IMR-90 (cell line): ENCODE data around the gene SOX8. TPM values are rescaled to one million over a fixed set of nuclear protein-coding genes. Genes with fewer than 3 reads are reported as not detected.

Experiments used
- ATAC-seq: fragments of 200-7000 bp; cut with Tn5 transposase; 2 replicates; pipeline ENCODE4 v1.9.1; 2020; ENCODE audit warnings: low read depth, mild to moderate bottlenecking, moderate library complexity
- BruUV-seq: library from RNA; stranded (reverse); fragments of 400-500 nt; replicated peaks from 2 replicates; lab custom pipeline; 2021; lab: Mats Ljungman, UMichigan
- CTCF ChIA-PET: fragments of 300-600 bp; formaldehyde crosslinking; extraction: SDS; loops from one replicate; lab custom pipeline; 2021; ENCODE audit warnings: antibody characterized with exemption; lab: Yijun Ruan, JAX
- POLR2A ChIA-PET: fragments of 300-600 bp; sonication (Branson Sonifier 250); formaldehyde crosslinking; loops from one replicate; lab custom pipeline; 2022; ENCODE audit warnings: antibody characterized with exemption; ENCODE audit not compliant: unreplicated experiment; lab: Charles Lee
- DNase-seq: peaks from one replicate; pipeline ENCODE4 v3.0.0; 2013
- H2AFZ ChIP-seq: replicated peaks from 2 replicates; pipeline ENCODE3; 2013; ENCODE audit warnings: low read length, mild to moderate bottlenecking; ENCODE audit not compliant: poor library complexity
- H2AK5ac ChIP-seq: 2 replicates; pipeline ENCODE4 v1.6.1; 2013; ENCODE audit warnings: low read depth, low read length, inconsistent platforms
- H2AK9ac ChIP-seq: replicated peaks from 2 replicates; pipeline ENCODE3; 2013; ENCODE audit warnings: mild to moderate bottlenecking, low read depth, low read length, moderate library complexity; ENCODE audit not compliant: poor library complexity
- H2BK120ac ChIP-seq: 2 replicates; pipeline ENCODE4 v1.6.1; 2013; ENCODE audit warnings: low read depth, low read length, inconsistent platforms
- H2BK15ac ChIP-seq: 3 replicates; pipeline ENCODE4 v1.6.1; 2013; ENCODE audit warnings: low read depth, low read length, inconsistent platforms
- H2BK20ac ChIP-seq: 2 replicates; pipeline ENCODE4 v1.6.1; 2013; ENCODE audit warnings: low read depth, mild to moderate bottlenecking, inconsistent platforms, low read length, moderate library complexity
- H2BK5ac ChIP-seq: 2 replicates; pipeline ENCODE4 v1.6.1; 2013; ENCODE audit warnings: mild to moderate bottlenecking, low read depth, low read length, inconsistent platforms; ENCODE audit not compliant: poor library complexity, severe bottlenecking
- H3K14ac ChIP-seq: replicated peaks from 2 replicates; pipeline ENCODE4 v1.6.1; 2013; ENCODE audit warnings: low read depth, low read length, inconsistent platforms
- H3K18ac ChIP-seq: 2 replicates; pipeline ENCODE4 v1.6.1; 2013; ENCODE audit warnings: low read depth, low read length, control low read depth
- H3K23ac ChIP-seq: 2 replicates; pipeline ENCODE4 v1.6.1; 2013; ENCODE audit warnings: low read depth, low read length, inconsistent platforms
- H3K27ac ChIP-seq: 2 replicates; pipeline ENCODE4 v1.5.1; 2013; ENCODE audit warnings: mild to moderate bottlenecking, control low read depth, low read length; ENCODE audit not compliant: insufficient read depth
- H3K27me3 ChIP-seq: 2 replicates; pipeline ENCODE4 v1.6.1; 2013; ENCODE audit warnings: low read length; ENCODE audit not compliant: control insufficient read depth, insufficient read depth
- H3K36me3 ChIP-seq: 2 replicates; pipeline ENCODE4 v1.6.1; 2013; ENCODE audit warnings: low read length, mixed read lengths; ENCODE audit not compliant: control insufficient read depth, insufficient read depth
- H3K4ac ChIP-seq: 2 replicates; pipeline ENCODE4 v1.6.1; 2013; ENCODE audit warnings: low read depth, low read length, inconsistent platforms
- H3K4me1 ChIP-seq: 2 replicates; pipeline ENCODE4 v1.6.1; 2013; ENCODE audit warnings: low read length, mixed read lengths; ENCODE audit not compliant: control insufficient read depth, insufficient read depth
- H3K4me2 ChIP-seq: 2 replicates; pipeline ENCODE4 v1.6.1; 2013; ENCODE audit warnings: low read depth, mild to moderate bottlenecking, control low read depth, low read length, moderate library complexity
- H3K4me3 ChIP-seq: 2 replicates; pipeline ENCODE4 v1.5.1; 2013; ENCODE audit warnings: low read depth, mild to moderate bottlenecking, control low read depth, low read length, moderate library complexity; ENCODE audit not compliant: insufficient read depth
- H3K56ac ChIP-seq: 2 replicates; pipeline ENCODE4 v1.6.1; 2013; ENCODE audit warnings: low read length, inconsistent platforms; ENCODE audit not compliant: insufficient read depth; ENCODE audit errors: extremely low read depth
- H3K79me1 ChIP-seq, 2 experiments: 2 replicates each; pipeline ENCODE4 v1.6.1; 2013; ENCODE audit warnings: low read length in 2 of 2, inconsistent platforms in 1 of 2, low read depth in 1 of 2
- H3K9ac ChIP-seq: 2 replicates; pipeline ENCODE4 v1.6.1; 2013; ENCODE audit warnings: low read depth, low read length, control low read depth
- H3K9me1 ChIP-seq: 2 replicates; pipeline ENCODE4 v1.6.1; 2013; ENCODE audit warnings: low read length, inconsistent platforms; ENCODE audit not compliant: insufficient read depth
- H3K9me3 ChIP-seq: 2 replicates; pipeline ENCODE4 v1.6.1; 2013; ENCODE audit warnings: low read length; ENCODE audit not compliant: control insufficient read depth, insufficient read depth
- H4K20me1 ChIP-seq: 2 replicates; pipeline ENCODE4 v1.6.1; 2013; ENCODE audit warnings: low read length, inconsistent platforms; ENCODE audit not compliant: insufficient read depth
- H4K5ac ChIP-seq: 2 replicates; pipeline ENCODE4 v1.6.1; 2013; ENCODE audit warnings: mild to moderate bottlenecking, low read depth, low read length, control low read depth
- H4K8ac ChIP-seq, 2 experiments: 2 replicates each; pipeline ENCODE4 v1.6.1; 2013; ENCODE audit warnings: low read depth in 2 of 2, low read length in 2 of 2, control low read depth in 1 of 2, inconsistent platforms in 1 of 2
- H4K91ac ChIP-seq: 2 replicates; pipeline ENCODE4 v1.6.1; 2013; ENCODE audit warnings: low read depth, low read length, inconsistent platforms; ENCODE audit not compliant: insufficient read depth
- BHLHE40 ChIP-seq: fragments of 150-350 bp; IDR thresholded peaks from 2 replicates; pipeline ENCODE4 v1.6.1; 2016; ENCODE audit warnings: mild to moderate bottlenecking, low read depth, low read length
- POLR2A ChIP-seq: IDR thresholded peaks from 2 replicates; pipeline ENCODE4 v1.6.1; 2012; ENCODE audit warnings: mild to moderate bottlenecking, low read depth, low read length
- WGBS, 2 experiments: methylation state at CpG; one replicate each; pipeline versions ENCODE4 v1.1.5 to v1.1.7; 2013; ENCODE audit warnings: missing lambda C conversion rate in 2 of 2; ENCODE audit not compliant: insufficient read length in 1 of 2; ENCODE audit errors: extremely low coverage in 2 of 2; 5-methylcytosine and 5-hydroxymethylcytosine counted together
- dilution Hi-C: fragments of 300-500 bp; cut with HindIII; formaldehyde crosslinking; loops from one replicate; pipeline ENCODE4 v1.14.3; 2018; ENCODE audit warnings: low sequenced_read_pairs; ENCODE audit not compliant: unreplicated experiment
- in situ Hi-C: fragments of 300-500 bp; cut with MboI; formaldehyde crosslinking; loops from 3 replicates; pipeline ENCODE4 v1.14.3; 2019; ENCODE audit warnings: low sequenced_read_pairs, inconsistent platforms, mixed read lengths
- intact Hi-C: fragments of 100-400 bp; cut with micrococcal nuclease; formaldehyde crosslinking; loops from 2 replicates; pipeline ENCODE4 v1.10.0; 2022
- polyA plus RNA-seq, 3 experiments: library from polyadenylated mRNA; depleted of rRNA; stranded (reverse); fragments of >200 nt; gene quantifications; 2 replicates each; pipeline ENCODE4 v1.2.3, GENCODE V29; 2012; ENCODE audit warnings: low replicate concordance in 1 of 3
- total RNA-seq: library from RNA; depleted of rRNA; stranded (reverse); fragments of >200 nt; gene quantifications from 2 replicates; pipeline ENCODE4 v1.2.3, GENCODE V29; 2012
- TF ChIP-seq, protein P1 (sequence below): fragments of 150-350 bp; IDR thresholded peaks from 2 replicates; pipeline ENCODE4 v1.6.1; 2017; ENCODE audit warnings: mild to moderate bottlenecking, antibody characterized with exemption, low read length, low read depth
- TF ChIP-seq, protein P2 (sequence below): fragments of 150-350 bp; IDR thresholded peaks from 2 replicates; pipeline ENCODE4 v1.6.1; 2016; ENCODE audit warnings: low read depth, mild to moderate bottlenecking, low read length, moderate library complexity, borderline replicate concordance

The SOX8 gene
- total and polyA plus RNA-seq, 2 of the 4 experiments (the other 2 are of a cell fraction) = under 0.01 to 0.26 TPM

DNA sequence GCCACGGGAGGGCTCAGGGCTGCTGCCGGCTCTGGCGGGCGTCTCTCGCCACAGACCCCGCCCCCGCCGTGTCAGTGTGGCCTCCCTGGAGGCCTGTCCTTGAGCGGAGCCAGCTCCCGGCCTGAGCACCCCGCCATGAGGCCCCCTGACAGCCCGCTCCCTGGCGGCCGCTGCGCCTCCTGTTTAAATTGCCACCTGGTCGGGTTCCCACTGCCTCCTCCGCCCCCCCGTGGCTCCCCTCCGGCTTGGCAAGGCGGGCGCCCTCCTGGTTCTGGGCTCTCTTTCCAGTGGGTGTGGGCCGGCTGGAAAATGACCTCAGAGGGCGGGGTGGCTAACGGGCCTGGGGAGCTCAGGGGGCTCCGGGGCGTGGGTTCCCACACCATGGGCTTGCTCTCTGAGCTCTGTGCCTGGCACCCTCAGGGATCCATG, 48.9 kb downstream of the SOX8 start:
- no peak overlapping the region for H3K4ac ChIP-seq
- BruUV-seq = no TSS peak

More for the DNA sequence above, 48.9 kb downstream of the SOX8 start:
- Histone ChIP-seq H3K9me3 (no peaks in the 10 kb centered on the region; the same call in 1 of the 2 replicates), H4K20me1 (no peaks in the 10 kb centered on the region), H4K5ac (no peak overlapping the region), H3K9ac (no peak overlapping the region), H3K27me3 (peaks cover 19% of the 10 kb centered on the region; the same call in 1 of the 2 replicates), H2AK9ac (no peak overlapping the region), H2BK5ac (no peak overlapping the region), H3K79me1 (no peaks in the 10 kb centered on the region), H2BK120ac (no peak overlapping the region), H2BK20ac (no peak overlapping the region), H3K4me2 (no peak overlapping the region), H3K36me3 (no peaks in the 10 kb centered on the region), H2AFZ (no peak overlapping the region), H3K4me3 (no peak overlapping the region), H3K56ac (no peak overlapping the region), H3K18ac (no peak overlapping the region), H3K23ac (no peak overlapping the region), H4K8ac (no peak overlapping the region), H3K14ac (no peak overlapping the region), H2BK15ac (no peak overlapping the region), H3K4me1 (no peaks in the 10 kb centered on the region), H4K91ac (no peak overlapping the region), H3K27ac (no peak overlapping the region), H2AK5ac (no peak overlapping the region), H3K9me1 (no peaks in the 10 kb centered on the region)
- WGBS, 2 experiments = 25% methylated on average over 13 of the region's 26 CpGs; no CpG with 5 or more reads in 1 of the 2 experiments
- ChIA-PET POLR2A (no interaction called here), CTCF (no interaction called here)
- in situ Hi-C loops (no loop called here), intact Hi-C loops (no loop called here), dilution Hi-C loops (no loop called here)
- TF ChIP-seq POLR2A = no peak
- no peak for TF ChIP-seq BHLHE40
- TF ChIP-seq, protein P1, sequence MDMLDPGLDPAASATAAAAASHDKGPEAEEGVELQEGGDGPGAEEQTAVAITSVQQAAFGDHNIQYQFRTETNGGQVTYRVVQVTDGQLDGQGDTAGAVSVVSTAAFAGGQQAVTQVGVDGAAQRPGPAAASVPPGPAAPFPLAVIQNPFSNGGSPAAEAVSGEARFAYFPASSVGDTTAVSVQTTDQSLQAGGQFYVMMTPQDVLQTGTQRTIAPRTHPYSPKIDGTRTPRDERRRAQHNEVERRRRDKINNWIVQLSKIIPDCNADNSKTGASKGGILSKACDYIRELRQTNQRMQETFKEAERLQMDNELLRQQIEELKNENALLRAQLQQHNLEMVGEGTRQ = no peak
- TF ChIP-seq, protein P2, sequence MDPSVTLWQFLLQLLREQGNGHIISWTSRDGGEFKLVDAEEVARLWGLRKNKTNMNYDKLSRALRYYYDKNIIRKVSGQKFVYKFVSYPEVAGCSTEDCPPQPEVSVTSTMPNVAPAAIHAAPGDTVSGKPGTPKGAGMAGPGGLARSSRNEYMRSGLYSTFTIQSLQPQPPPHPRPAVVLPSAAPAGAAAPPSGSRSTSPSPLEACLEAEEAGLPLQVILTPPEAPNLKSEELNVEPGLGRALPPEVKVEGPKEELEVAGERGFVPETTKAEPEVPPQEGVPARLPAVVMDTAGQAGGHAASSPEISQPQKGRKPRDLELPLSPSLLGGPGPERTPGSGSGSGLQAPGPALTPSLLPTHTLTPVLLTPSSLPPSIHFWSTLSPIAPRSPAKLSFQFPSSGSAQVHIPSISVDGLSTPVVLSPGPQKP = no peak
- ATAC-seq (no peak), DNase-seq (no peak)
